Skeletal muscle satellite cell (primary cell): Measurements from ENCODE around the gene ZNF627.

Experiments used
- H3K27me3 ChIP-seq: 2 replicates; pipeline ENCODE4 v1.7.0; 2013; ENCODE audit warnings: low read length; ENCODE audit not compliant: control insufficient read depth, insufficient read depth
- H3K36me3 ChIP-seq: 2 replicates; pipeline ENCODE4 v1.7.0; 2013; ENCODE audit warnings: mild to moderate bottlenecking, control low read depth, low read length; ENCODE audit not compliant: insufficient read depth
- H3K4me1 ChIP-seq: 2 replicates; pipeline ENCODE4 v1.7.0; 2013; ENCODE audit warnings: low read length; ENCODE audit not compliant: control insufficient read depth, insufficient read depth
- H3K4me2 ChIP-seq: 2 replicates; pipeline ENCODE4 v1.7.0; 2013; ENCODE audit warnings: mild to moderate bottlenecking, low read length
- H3K4me3 ChIP-seq: 2 replicates; pipeline ENCODE4 v1.7.0; 2013; ENCODE audit warnings: low read length
- H3K9ac ChIP-seq: 2 replicates; pipeline ENCODE4 v1.7.0; 2013; ENCODE audit warnings: mild to moderate bottlenecking, low read depth, low read length, moderate library complexity
- H3K9me3 ChIP-seq: replicated peaks from 2 replicates; pipeline ENCODE4 v1.7.0; 2013; ENCODE audit warnings: mild to moderate bottlenecking, control low read depth, low read length

Gene ZNF627

DNA sequence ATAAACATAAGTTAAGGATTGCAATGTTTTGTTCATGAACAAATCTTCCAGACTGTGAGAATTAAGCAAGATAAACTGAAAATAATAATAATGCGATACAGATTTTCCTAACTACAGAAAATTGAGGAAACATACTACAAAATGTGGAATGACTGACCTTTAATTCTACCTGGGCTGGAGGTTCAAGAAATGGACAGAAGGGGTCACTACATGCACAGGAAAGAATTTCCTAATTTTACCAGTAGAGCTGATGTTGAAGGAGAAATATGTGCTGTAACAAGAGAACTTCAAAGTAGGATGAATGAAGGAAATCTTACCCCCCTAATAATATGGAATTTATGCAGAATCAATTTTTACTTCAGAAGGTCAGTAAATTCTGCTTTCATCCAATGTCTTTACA lies 62.3 kb downstream of the ZNF627 start:
- Histone ChIP-seq H3K9ac (no peak overlapping the region), H3K27me3 (no peaks in the 10 kb centered on the region), H3K4me2 (no peak overlapping the region), H3K9me3 (no peaks in the 10 kb centered on the region), H3K4me1 (no peaks in the 10 kb centered on the region), H3K36me3 (no peaks in the 10 kb centered on the region), H3K4me3 (no peak overlapping the region)

GRCh38 chr19:11662278-11662677 lies 65.0 kb downstream of the ZNF627 start:
- no peaks in the 10 kb centered on the region for H3K4me1 ChIP-seq
- H3K9me3 ChIP-seq: no peaks in the 10 kb centered on the region
- H3K36me3 ChIP-seq: no peaks in the 10 kb centered on the region
- H3K9ac ChIP-seq: no peak overlapping the region
- no peak overlapping the region for H3K4me3 ChIP-seq
- H3K27me3 ChIP-seq: no peaks in the 10 kb centered on the region
- no peak overlapping the region for H3K4me2 ChIP-seq

DNA sequence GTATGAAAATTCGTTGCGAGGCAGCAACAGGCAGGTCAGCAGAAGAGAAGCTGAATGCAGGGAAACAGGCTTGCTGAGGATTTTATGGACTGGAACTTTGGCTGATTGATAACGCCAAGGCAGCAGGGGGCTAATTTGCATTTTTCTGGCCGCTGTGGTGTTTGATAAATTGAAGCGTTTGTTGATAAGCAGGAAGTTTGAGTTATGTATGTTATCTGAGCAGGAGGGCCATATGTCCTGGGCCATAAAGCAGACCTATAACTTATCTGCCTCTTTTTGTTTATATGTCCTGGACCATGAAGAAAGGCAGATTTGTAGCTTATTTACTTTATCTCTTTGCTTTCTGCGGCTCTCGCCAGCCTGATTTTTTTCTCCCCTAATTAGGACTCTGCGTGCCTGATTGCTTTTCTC lies 65.9 kb downstream of the ZNF627 start:
- Histone ChIP-seq H3K36me3 (no peaks in the 10 kb centered on the region), H3K27me3 (no peaks in the 10 kb centered on the region), H3K9me3 (no peaks in the 10 kb centered on the region)

More for the DNA sequence above, 65.9 kb downstream of the ZNF627 start:
- H3K4me3 ChIP-seq: no peak overlapping the region
- no peak overlapping the region for H3K4me2 ChIP-seq
- no peaks in the 10 kb centered on the region for H3K4me1 ChIP-seq
- no peak overlapping the region for H3K9ac ChIP-seq
